Smooth muscle cell (in vitro differentiated cells): ENCODE results near the gene UNC13D. TPM values are rescaled to one million over a fixed set of nuclear protein-coding genes. Genes with fewer than 3 reads are reported as not detected.
"Not testable (repeated sequence)": the region's sequence is repeated elsewhere in the genome, so short reads cannot be mapped to it uniquely, and the experiment has no call there.

ENCODE experiments used
- DNase-seq: peaks from one replicate; lab custom pipeline; 2025; ENCODE audit not compliant: unreplicated experiment; lab: John Stamatoyannopoulos, UW
- H2AFZ ChIP-seq: fragments of 200-600 bp; sonication (generic); 2 replicates; pipeline ENCODE4 v1.6.0; 2016; ENCODE audit warnings: antibody characterized with exemption, low read depth, mild to moderate bottlenecking
- H3F3A ChIP-seq: fragments of 200-600 bp; sonication (generic); 2 replicates; pipeline ENCODE4 v1.6.0; 2017; ENCODE audit warnings: antibody characterized with exemption, low read depth
- H3K27ac ChIP-seq: fragments of 200-600 bp; sonication (generic); 2 replicates; pipeline ENCODE4 v1.5.1; 2016; ENCODE audit warnings: low read depth, mild to moderate bottlenecking
- H3K27me3 ChIP-seq: fragments of 200-600 bp; sonication (generic); 2 replicates; pipeline ENCODE4 v1.6.1; 2016; ENCODE audit warnings: low read depth, mild to moderate bottlenecking
- H3K36me3 ChIP-seq: fragments of 200-600 bp; sonication (generic); 2 replicates; pipeline ENCODE4 v1.5.1; 2016; ENCODE audit warnings: low read depth
- H3K4me1 ChIP-seq: fragments of 200-600 bp; sonication (generic); 2 replicates; pipeline ENCODE4 v1.5.1; 2016; ENCODE audit warnings: low read depth
- H3K4me2 ChIP-seq: fragments of 200-600 bp; sonication (generic); 2 replicates; pipeline ENCODE4 v1.6.0; 2016; ENCODE audit warnings: mild to moderate bottlenecking
- H3K4me3 ChIP-seq: fragments of 200-600 bp; sonication (generic); 2 replicates; pipeline ENCODE4 v1.5.1; 2016; ENCODE audit warnings: mild to moderate bottlenecking
- H3K79me2 ChIP-seq: fragments of 200-600 bp; sonication (generic); 2 replicates; pipeline ENCODE4 v1.6.0; 2016; ENCODE audit warnings: low read depth, mild to moderate bottlenecking
- H3K9ac ChIP-seq: fragments of 200-600 bp; sonication (generic); 2 replicates; pipeline ENCODE4 v1.6.0; 2016; ENCODE audit warnings: low read depth
- H3K9me3 ChIP-seq: fragments of 200-600 bp; sonication (generic); replicated peaks from 2 replicates; pipeline ENCODE4 v1.5.1; 2016; ENCODE audit warnings: low read depth
- H4K20me1 ChIP-seq: fragments of 200-600 bp; sonication (generic); 2 replicates; pipeline ENCODE4 v1.6.0; 2016; ENCODE audit warnings: low read depth
- CTCF ChIP-seq: fragments of 200-600 bp; sonication (generic); IDR thresholded peaks from 2 replicates; pipeline ENCODE4 v1.5.1; 2017; ENCODE audit warnings: borderline replicate concordance, mild to moderate bottlenecking, antibody characterized with exemption; ENCODE audit not compliant: insufficient read depth, poor library complexity, severe bottlenecking
- WGBS: methylation state at CpG from one replicate; pipeline ENCODE4 v1.1.7; 2016; ENCODE audit warnings: low lambda C conversion rate; 5-methylcytosine and 5-hydroxymethylcytosine counted together
- polyA plus RNA-seq: library from polyadenylated mRNA; unstranded; fragments of >200 nt; fragmentation: Nextera tagmentation; extraction: Ambion mirVana; gene quantifications from 2 replicates; pipeline ENCODE4 v1.2.1, GENCODE V29; 2016
- total RNA-seq: library from RNA; depleted of rRNA; stranded (reverse); fragments of >200 nt; gene quantifications from 2 replicates; pipeline ENCODE4 v1.2.3, GENCODE V29; 2014

Gene UNC13D
- total and polyA plus RNA-seq, 2 experiments from 2014 or later = 2.4 to 4.5 TPM

GRCh38 chr17:75864448-75864871 is 20.3 kb upstream of the UNC13D start:
- no peak for TF ChIP-seq CTCF
- no peaks in the 10 kb centered on the region for H3K27me3 ChIP-seq
- H2AFZ ChIP-seq = peak overlapping the region; percentile 27
- H3K4me2 ChIP-seq = peak overlapping the region; percentile 48
- H3F3A ChIP-seq = no peaks in the 10 kb centered on the region
- WGBS = 49% methylated on average over 8 of the region's 8 CpGs
- no peaks in the 10 kb centered on the region for H4K20me1 ChIP-seq
- peak overlapping the region; percentile 35 for H3K27ac ChIP-seq
- no peak overlapping the region for H3K4me3 ChIP-seq
- no peaks in the 10 kb centered on the region for H3K79me2 ChIP-seq
- H3K36me3 ChIP-seq = no peaks in the 10 kb centered on the region
- H3K4me1 ChIP-seq = no peaks in the 10 kb centered on the region
- H3K9ac ChIP-seq = no peak overlapping the region
- no peaks in the 10 kb centered on the region for H3K9me3 ChIP-seq
- no peak for DNase-seq

- H3K4me1 ChIP-seq = no peaks in the 10 kb centered on the region
- no peaks in the 10 kb centered on the region for H4K20me1 ChIP-seq
- no peak overlapping the region for H2AFZ ChIP-seq
- WGBS = 86% methylated on average over 9 of the region's 9 CpGs
- no peaks in the 10 kb centered on the region for H3K27me3 ChIP-seq
- DNase-seq = no peak
- no peaks in the 10 kb centered on the region for H3F3A ChIP-seq
- no peaks in the 10 kb centered on the region for H3K79me2 ChIP-seq
- H3K9me3 ChIP-seq = no peaks in the 10 kb centered on the region
- no peak overlapping the region for H3K9ac ChIP-seq
- H3K27ac ChIP-seq = no peak overlapping the region
- no peak for TF ChIP-seq CTCF
- no peak overlapping the region for H3K4me2 ChIP-seq
- H3K36me3 ChIP-seq = no peaks in the 10 kb centered on the region
- H3K4me3 ChIP-seq = no peak overlapping the region
These were observed 17.7 kb upstream of the UNC13D start for GRCh38 chr17:75861927-75862317.

- H3K4me3 ChIP-seq, H3K4me1 ChIP-seq: not testable (repeated sequence)
- WGBS = 94% methylated on average over 10 of the region's 10 CpGs
These were observed 15.2 kb upstream of the UNC13D start for GRCh38 chr17:75859358-75859757.

DNA sequence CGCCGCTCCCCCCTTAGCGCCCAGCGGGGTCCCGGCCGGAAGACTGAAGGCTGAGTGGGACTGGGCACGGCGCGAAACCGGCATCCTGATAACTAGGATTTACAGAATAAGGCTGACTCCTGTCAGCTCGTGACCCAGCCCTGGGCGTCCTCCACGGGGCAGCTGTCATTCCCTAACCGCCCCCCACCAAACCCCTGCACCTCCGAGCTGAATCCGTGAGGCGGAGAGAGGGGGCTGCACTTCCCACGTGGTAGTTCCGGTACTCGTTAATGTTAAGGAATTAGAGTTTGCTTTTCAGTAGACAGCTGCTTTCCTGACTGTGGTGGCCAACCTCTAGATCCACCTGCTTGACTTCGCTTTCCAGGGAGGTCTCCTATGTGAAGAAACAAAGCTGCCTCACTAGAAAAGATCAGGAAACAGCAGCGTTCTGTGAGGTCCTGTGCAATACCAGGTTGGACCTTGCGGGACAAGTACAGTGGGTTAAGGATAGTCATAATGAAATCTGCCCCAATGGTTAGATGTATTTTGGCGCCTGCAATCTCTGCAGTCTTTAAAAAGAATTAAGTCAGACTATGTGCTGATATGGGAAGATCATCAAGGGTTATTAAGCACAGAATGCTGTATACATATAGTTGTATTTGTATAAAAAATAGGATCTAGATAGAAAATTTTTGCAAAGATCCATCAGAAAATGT is 12.0 kb upstream of the UNC13D start:
- Histone ChIP-seq H3K4me3 (peak overlapping the region; percentile 75), H3K79me2 (peaks cover 6% of the 10 kb centered on the region), H3K27me3 (no peaks in the 10 kb centered on the region), H3K4me1 (peaks cover 8% of the 10 kb centered on the region), H3K36me3 (no peaks in the 10 kb centered on the region), H3K27ac (peak overlapping the region; percentile 79), H2AFZ (peak overlapping the region; percentile 80), H4K20me1 (peaks cover 16% of the 10 kb centered on the region), H3K9me3 (no peaks in the 10 kb centered on the region), H3K4me2 (peak overlapping the region; percentile 90), H3F3A (peaks cover 10% of the 10 kb centered on the region), H3K9ac (peak overlapping the region; percentile 82)
- 4% methylated on average over 24 of the region's 24 CpGs for WGBS
- no peak for TF ChIP-seq CTCF
- DNase-seq = no peak

More at GRCh38 chr17:75859358-75859757, 15.2 kb upstream of the UNC13D start:
- H4K20me1 ChIP-seq, H2AFZ ChIP-seq, H3K36me3 ChIP-seq, H3F3A ChIP-seq, H3K9ac ChIP-seq, H3K27me3 ChIP-seq, DNase-seq, H3K4me2 ChIP-seq, H3K9me3 ChIP-seq, H3K79me2 ChIP-seq, H3K27ac ChIP-seq: not testable (repeated sequence)
